Measurements from ENCODE around the gene TFAM. TPM values are rescaled to one million over a fixed set of nuclear protein-coding genes. Genes with fewer than 3 reads are reported as not detected.
A peak's percentile ranks its signal among the peaks of the same experiment; 100 is the strongest.
"Not testable (repeated sequence)": the region's sequence is repeated elsewhere in the genome, so short reads cannot be mapped to it uniquely, and the experiment has no call there.

TFAM gene
- total RNA-seq, 1 donor from 2014 or later: 32.0 TPM

DNA sequence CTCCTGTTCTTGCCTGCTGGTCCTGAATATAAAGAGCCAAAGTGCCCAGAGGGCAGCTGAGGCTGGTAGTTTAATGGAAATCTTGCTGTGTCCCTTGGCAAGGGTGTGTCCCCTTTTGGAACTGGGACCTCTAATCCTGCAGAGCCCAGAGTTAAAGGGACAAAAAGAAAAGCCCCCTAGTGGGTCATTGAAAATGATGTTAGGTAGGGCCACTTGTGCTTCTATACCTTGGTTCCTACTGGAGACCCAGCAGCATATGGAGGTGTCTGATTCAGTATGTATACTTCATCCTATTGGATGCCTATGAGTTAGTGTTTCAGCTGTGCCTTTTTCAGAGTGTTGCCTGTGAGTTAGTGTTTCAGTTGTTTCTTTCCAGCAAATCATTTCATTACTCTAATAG lies 30.5 kb downstream of the TFAM start:
- no peak for ATAC-seq
- no peak for DNase-seq (ENCODE audit: missing footprints)
- intact Hi-C loops (cut with DNase I): loop anchor here (10.0 kb wide), 1 partner anchor 99 kb away; the partner anchor contains the start of gene BICC1

GRCh38 chr10:58417902-58418301 lies 32.7 kb downstream of the TFAM start:
- not testable (repeated sequence) for DNase-seq (ENCODE audit: missing footprints); ATAC-seq
- intact Hi-C loops (cut with DNase I): loop anchor here (10.0 kb wide), 1 partner anchor 97 kb away; the partner anchor contains the start of gene BICC1

DNA sequence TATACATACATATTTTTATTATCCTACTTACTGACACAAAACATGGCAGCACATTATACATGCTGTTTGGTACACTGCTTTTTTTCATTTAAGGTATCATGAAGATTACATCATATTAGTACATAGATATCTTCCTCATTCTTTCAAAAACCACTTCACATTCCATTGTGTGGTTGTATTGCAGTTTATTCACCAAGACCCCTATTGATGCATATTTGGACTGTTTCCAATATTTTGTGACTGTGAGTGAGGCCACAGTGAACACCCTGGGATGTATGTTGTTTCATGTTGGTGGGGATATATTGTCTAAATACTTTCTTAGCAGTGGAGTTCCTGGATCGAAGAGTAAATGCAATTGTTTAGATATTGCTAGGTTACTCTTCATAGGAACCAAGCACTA lies 39.0 kb downstream of the TFAM start:
- DNase-seq (ENCODE audit: missing footprints) (no peak), ATAC-seq (no peak)
- intact Hi-C loops (cut with DNase I): no loop called here

GRCh38 chr10:58428436-58428835 lies 43.2 kb downstream of the TFAM start:
- intact Hi-C loops (cut with DNase I); DNase-seq (ENCODE audit: missing footprints); ATAC-seq: not testable (repeated sequence)

- DNase-seq (ENCODE audit: missing footprints) (no peak), ATAC-seq (no peak)
- intact Hi-C loops (cut with DNase I): no loop called here
Measured at GRCh38 chr10:58431903-58432302, 46.7 kb downstream of the TFAM start.

GRCh38 chr10:58433066-58433465 lies 47.9 kb downstream of the TFAM start:
- intact Hi-C loops (cut with DNase I): no loop called here
- no peak for ATAC-seq

GRCh38 chr10:58433571-58433970 lies 48.4 kb downstream of the TFAM start:
- DNase-seq (ENCODE audit: missing footprints): no peak
- intact Hi-C loops (cut with DNase I): no loop called here
- ATAC-seq: no peak

More at GRCh38 chr10:58433066-58433465, 47.9 kb downstream of the TFAM start:
- no peak for DNase-seq (ENCODE audit: missing footprints)

DNA sequence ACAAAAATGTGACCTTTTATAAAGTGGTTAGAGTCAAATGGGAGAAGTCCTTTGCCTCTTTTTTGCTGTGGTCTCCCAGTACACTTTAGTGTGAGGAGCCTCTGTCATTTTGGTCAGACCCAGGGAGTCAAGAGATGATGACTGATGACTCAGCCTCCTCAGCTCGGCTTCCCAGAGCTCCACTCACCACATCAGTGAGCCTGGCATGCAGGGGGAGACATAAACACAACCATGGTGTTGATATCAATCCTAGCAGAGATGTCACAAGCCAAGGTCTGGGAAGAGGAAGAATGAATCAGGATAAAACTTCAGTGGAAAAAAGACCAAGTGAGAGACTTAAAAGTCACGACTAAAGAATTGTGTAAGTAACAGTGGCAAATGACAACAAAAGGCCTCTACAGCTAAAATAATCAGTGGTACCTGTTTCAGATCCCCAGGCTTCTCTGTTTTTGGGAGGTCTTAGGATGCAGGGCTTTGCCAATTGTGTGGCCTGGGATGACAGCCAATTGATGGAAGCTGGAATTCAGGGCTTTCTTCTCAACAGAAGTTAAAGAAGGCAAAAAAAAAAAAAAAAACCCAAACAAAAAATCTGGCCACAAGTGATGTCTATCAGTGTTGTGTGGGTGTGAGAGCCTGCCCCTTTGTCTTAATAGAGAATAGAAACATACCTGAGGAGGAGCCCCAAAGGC lies 50.2 kb downstream of the TFAM start:
- intact Hi-C loops (cut with DNase I): no loop called here
- peak; percentile 79 for ATAC-seq

GRCh38 chr10:58436071-58436470 lies 50.9 kb downstream of the TFAM start:
- intact Hi-C loops (cut with DNase I): no loop called here

More for the DNA sequence above, 50.2 kb downstream of the TFAM start:
- no peak for DNase-seq (ENCODE audit: missing footprints)

DNA sequence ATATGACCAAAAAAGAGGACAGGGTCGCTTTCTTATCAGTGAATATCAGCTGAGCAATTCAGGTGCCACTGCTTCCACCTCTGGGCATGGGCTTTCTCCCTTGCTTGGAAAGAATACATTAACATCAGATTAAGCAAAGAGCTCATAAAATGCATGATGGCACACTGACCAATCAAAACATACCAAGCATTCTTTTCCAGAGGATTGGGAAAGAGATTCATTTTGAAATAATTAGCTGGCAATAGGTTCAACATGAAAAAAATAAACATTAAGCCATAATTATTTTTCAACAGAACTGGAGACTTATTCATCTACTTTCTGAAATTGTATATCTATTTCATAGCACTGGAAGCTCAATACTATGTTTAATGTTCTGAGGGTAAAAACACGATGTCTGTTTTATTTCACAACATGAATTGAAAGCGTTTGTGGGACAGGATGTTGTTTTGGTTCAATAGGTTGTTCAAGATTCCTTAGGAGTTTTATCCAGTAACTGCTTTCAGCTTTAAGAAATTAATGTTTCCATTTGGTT lies 53.2 kb downstream of the TFAM start:
- ATAC-seq (no peak), DNase-seq (ENCODE audit: missing footprints) (no peak)
- intact Hi-C loops (cut with DNase I): no loop called here

More at GRCh38 chr10:58436071-58436470, 50.9 kb downstream of the TFAM start:
- DNase-seq (ENCODE audit: missing footprints): no peak
- ATAC-seq: no peak

DNA sequence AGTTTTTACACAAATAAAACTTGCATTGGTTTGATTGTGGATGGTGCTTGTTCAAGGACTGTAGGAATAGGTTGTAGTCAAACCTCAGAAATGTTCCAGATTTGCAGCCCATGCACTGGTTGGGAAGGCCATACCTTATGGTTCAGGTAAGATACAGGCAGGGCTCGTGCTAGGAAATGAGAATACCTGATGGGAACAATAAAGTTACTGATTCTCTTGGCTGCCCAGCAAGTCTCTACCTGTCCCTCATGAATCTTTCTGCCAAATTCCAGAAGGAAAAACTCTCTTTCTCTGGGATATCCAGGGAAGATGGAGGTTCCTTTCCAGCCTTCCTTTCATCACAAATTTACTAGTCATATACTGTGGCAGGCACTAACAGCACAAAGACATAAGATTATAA lies 53.8 kb downstream of the TFAM start:
- intact Hi-C loops (cut with DNase I): no loop called here

DNA sequence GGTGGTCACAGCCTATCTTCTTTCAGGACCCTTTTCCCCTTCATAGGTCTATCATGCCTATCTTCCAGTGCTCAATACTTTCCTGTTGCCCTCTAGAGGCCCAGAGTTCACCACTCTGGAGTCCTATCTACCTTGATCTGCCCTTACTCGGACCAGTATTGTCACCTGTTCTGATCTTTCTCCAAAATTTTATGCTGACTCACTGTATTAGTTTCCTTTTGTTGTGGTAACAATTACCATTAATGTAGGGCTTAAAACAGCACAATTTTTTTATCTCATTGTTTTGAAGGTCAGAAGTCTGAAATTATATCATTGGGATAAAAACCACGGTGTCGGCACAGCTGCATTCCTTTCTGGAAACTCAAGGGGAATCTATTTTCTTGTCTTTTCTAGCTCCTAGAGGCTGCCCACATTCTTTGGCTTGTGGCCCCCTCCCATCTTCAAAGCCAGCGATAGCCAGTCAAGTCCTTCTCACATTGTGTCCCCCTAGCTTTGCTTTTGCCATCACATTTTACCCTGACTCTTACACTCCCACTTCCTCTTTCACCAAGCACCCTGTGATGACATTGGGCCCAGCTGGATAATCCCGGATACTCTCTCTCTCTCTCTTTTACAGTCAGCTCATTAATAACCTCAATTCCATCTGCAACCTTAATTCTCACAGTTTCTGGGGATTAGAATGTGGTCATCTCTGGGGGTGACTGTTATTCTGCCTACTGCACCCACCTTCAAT lies 54.6 kb downstream of the TFAM start:
- DNase-seq (ENCODE audit: missing footprints) (no peak), ATAC-seq (no peak)
- intact Hi-C loops (cut with DNase I): no loop called here

More for the DNA sequence above, 53.8 kb downstream of the TFAM start:
- ATAC-seq (no peak), DNase-seq (ENCODE audit: missing footprints) (no peak)

- intact Hi-C loops (cut with DNase I): no loop called here
- DNase-seq (ENCODE audit: missing footprints) (no peak), ATAC-seq (no peak)
Measured at GRCh38 chr10:58440484-58440883, 55.3 kb downstream of the TFAM start.

DNA sequence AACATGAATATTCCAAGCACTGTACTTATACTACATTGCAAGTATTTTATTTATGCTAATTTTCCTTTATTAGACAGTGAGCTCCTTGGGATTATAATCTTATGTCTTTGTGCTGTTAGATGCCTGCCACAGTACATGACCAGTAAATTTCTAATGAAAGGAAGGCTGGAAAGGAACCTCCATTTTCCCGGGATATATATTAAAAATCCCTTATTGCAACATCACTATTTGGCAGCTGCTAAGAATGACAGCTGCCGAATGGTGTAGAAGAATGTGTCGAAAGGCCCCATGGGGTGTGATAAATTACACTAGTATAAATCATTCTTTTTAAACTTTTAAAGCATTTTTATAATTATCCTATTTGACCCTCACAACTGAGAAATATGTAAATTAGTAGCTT lies 59.1 kb downstream of the TFAM start:
- intact Hi-C loops (cut with DNase I): no loop called here
- ATAC-seq (no peak), DNase-seq (ENCODE audit: missing footprints) (no peak)

- no peak for DNase-seq (ENCODE audit: missing footprints)
- intact Hi-C loops (cut with DNase I): no loop called here
- ATAC-seq: no peak
Measured at GRCh38 chr10:58444876-58445275, 59.7 kb downstream of the TFAM start.

DNA sequence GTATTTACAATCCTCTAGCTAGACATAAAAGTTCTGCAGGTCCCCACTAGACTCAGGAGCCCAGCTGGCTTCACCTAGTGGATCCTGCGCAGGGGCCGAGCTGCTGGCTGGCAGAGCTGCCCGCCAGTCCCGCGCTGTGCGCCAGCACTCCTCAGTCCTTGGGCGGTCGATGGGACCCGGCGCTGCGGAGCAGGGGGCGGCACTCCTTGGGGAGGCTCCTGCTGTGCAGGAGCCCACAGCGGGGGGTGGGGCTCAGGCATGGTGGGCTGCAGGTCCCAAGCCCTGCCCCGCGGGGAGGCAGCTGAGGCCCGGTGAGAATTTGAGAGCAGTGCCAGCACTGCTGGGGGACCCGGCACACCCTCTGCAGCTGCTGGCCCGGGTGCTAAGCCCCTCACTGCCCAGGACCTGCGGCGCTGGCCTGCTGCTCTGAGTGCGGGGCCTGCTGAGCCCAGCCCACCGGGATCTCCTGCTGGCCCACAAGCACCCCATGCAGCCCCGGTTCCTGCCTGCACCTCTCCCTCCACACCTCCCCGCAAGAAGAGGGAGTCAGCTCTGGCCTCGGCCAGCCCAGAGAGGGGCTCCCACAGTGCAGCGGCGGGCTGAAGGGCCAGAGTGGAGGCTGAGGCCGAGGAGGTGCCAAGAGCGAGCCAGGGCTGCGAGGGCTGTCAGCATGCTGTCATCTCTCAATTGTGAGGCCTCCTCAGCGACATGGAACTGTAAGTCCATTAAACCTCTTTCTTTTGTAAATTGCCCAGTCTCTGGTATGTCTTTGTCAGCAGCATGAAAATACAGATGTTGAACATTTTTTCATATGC lies 63.1 kb downstream of the TFAM start:
- ATAC-seq: no peak
- intact Hi-C loops (cut with DNase I): no loop called here
- DNase-seq (ENCODE audit: missing footprints): no peak

All from Right ventricle myocardium inferior (tissue), 1 donor.